Measurements from ENCODE around the gene LCE4A. TPM values are rescaled to one million over a fixed set of nuclear protein-coding genes. Genes with fewer than 3 reads are reported as not detected.
"Not testable (repeated sequence)": the region's sequence is repeated elsewhere in the genome, so short reads cannot be mapped to it uniquely, and the experiment has no call there.

LCE4A gene
- not detected for polyA plus RNA-seq (2012; ENCODE audit: insufficient read depth, insufficient read length, low read depth)

- no peak for DNase-seq
- Histone ChIP-seq H3K9me3 (no peaks in the 10 kb centered on the region), H3K36me3 (no peaks in the 10 kb centered on the region)
These were observed at the start of gene LCE4A for GRCh38 chr1:152707860-152708259. LCE4A (plus strand) TSS chr1:152708160; CDS start chr1:152709076, 916 bp downstream.

GRCh38 chr1:152658649-152659048, 49.3 kb upstream of the LCE4A start:
- no peak for TF ChIP-seq CTCF (IDR thresholded peaks at IDR 0.05; ENCODE audit: low read depth, low read length)
- no peaks in the 10 kb centered on the region for H3K4me1 ChIP-seq
- no peaks in the 10 kb centered on the region for H3K36me3 ChIP-seq
- H3K4me3 ChIP-seq (ENCODE audit: low read depth, low read length) = no peak overlapping the region
- no peaks in the 10 kb centered on the region for H3K27me3 ChIP-seq
- H3K9me3 ChIP-seq = no peaks in the 10 kb centered on the region
- DNase-seq = no peak

More at GRCh38 chr1:152707860-152708259, at the start of gene LCE4A:
- Histone ChIP-seq H3K4me1 (no peaks in the 10 kb centered on the region), H3K4me3 (ENCODE audit: low read depth, low read length) (no peak within 1 kb of the TSS), H3K27me3 (no peaks in the 10 kb centered on the region)
- TF ChIP-seq CTCF (IDR thresholded peaks at IDR 0.05; ENCODE audit: low read depth, low read length) = no peak

- H3K27me3 ChIP-seq = no peaks in the 10 kb centered on the region; the same call in 1 of the 2 replicates
These were observed 44.9 kb upstream of the LCE4A start, which contains the start of gene LCE2D for GRCh38 chr1:152663098-152663497. LCE2D (plus strand) TSS chr1:152663380; CDS start chr1:152664106, 726 bp downstream.

GRCh38 chr1:152666171-152666570, 41.8 kb upstream of the LCE4A start:
- H3K9me3 ChIP-seq; H3K36me3 ChIP-seq; H3K4me1 ChIP-seq; DNase-seq; H3K4me3 ChIP-seq (ENCODE audit: low read depth, low read length); H3K27me3 ChIP-seq: not testable (repeated sequence)

More at GRCh38 chr1:152663098-152663497, 44.9 kb upstream of the LCE4A start, which contains the start of gene LCE2D:
- Histone ChIP-seq H3K36me3 (no peaks in the 10 kb centered on the region), H3K4me3 (ENCODE audit: low read depth, low read length) (no peak within 1 kb of the TSS), H3K4me1 (no peaks in the 10 kb centered on the region), H3K9me3 (no peaks in the 10 kb centered on the region)
- TF ChIP-seq CTCF (IDR thresholded peaks at IDR 0.05; ENCODE audit: low read depth, low read length) = no peak
- DNase-seq = no peak

- no peaks in the 10 kb centered on the region for H3K9me3 ChIP-seq
- DNase-seq = no peak
- no peak for TF ChIP-seq CTCF (IDR thresholded peaks at IDR 0.05; ENCODE audit: low read depth, low read length)
- H3K36me3 ChIP-seq = no peaks in the 10 kb centered on the region
- no peak overlapping the region for H3K4me3 ChIP-seq (ENCODE audit: low read depth, low read length)
- H3K27me3 ChIP-seq = no peaks in the 10 kb centered on the region; the same call in 1 of the 2 replicates
- no peaks in the 10 kb centered on the region for H3K4me1 ChIP-seq
These were observed 40.3 kb upstream of the LCE4A start for GRCh38 chr1:152667648-152668047.

- H3K27me3 ChIP-seq = no peaks in the 10 kb centered on the region
- H3K4me3 ChIP-seq (ENCODE audit: low read depth, low read length) = no peak overlapping the region
- DNase-seq = no peak
- H3K9me3 ChIP-seq = no peaks in the 10 kb centered on the region
- no peaks in the 10 kb centered on the region for H3K36me3 ChIP-seq
- no peaks in the 10 kb centered on the region for H3K4me1 ChIP-seq
- no peak for TF ChIP-seq CTCF (IDR thresholded peaks at IDR 0.05; ENCODE audit: low read depth, low read length)
These were observed 34.9 kb upstream of the LCE4A start for GRCh38 chr1:152673016-152673415.

GRCh38 chr1:152674983-152675382, 33.0 kb upstream of the LCE4A start, which contains the start of gene LCE2C:
LCE2C (plus strand) TSS chr1:152675279; CDS start chr1:152676016, 737 bp downstream.
- H3K36me3 ChIP-seq; H3K4me1 ChIP-seq; DNase-seq; H3K27me3 ChIP-seq; H3K4me3 ChIP-seq (ENCODE audit: low read depth, low read length); H3K9me3 ChIP-seq: not testable (repeated sequence)
